Cardiac muscle cell (in vitro differentiated cells and primary cell): ENCODE measurements around the gene PTPRT. TPM values are rescaled to one million over a fixed set of nuclear protein-coding genes. Genes with fewer than 3 reads are reported as not detected.

ENCODE experiments used
- DNase-seq, 2 donors: peaks; one replicate each; pipeline versions ENCODE4 v3.0.0 to v3.0.0-alpha.2; 2010 to 2017; ENCODE audit warnings: low read depth in 1 of 2, low spot score in 1 of 2
- H3K27ac ChIP-seq: fragments of 200-600 bp; sonication (generic); 2 replicates; pipeline ENCODE4 v1.5.1; 2016
- H3K27me3 ChIP-seq: fragments of 200-600 bp; sonication (generic); 2 replicates; pipeline ENCODE4 v1.6.0; 2016; ENCODE audit warnings: control low read depth
- H3K36me3 ChIP-seq: fragments of 200-600 bp; sonication (generic); 2 replicates; pipeline ENCODE4 v1.5.1; 2016; ENCODE audit warnings: control low read depth
- H3K4me1 ChIP-seq: fragments of 200-600 bp; sonication (generic); 2 replicates; pipeline ENCODE4 v1.8.1; 2017; ENCODE audit warnings: low read depth, mild to moderate bottlenecking, mixed run types
- H3K4me3 ChIP-seq: fragments of 200-600 bp; sonication (generic); 2 replicates; pipeline ENCODE4 v1.5.1; 2016; ENCODE audit warnings: mild to moderate bottlenecking
- H3K9me3 ChIP-seq: fragments of 200-600 bp; sonication (generic); 2 replicates; pipeline ENCODE4 v1.5.1; 2017; ENCODE audit warnings: low read depth, mild to moderate bottlenecking, control low read depth
- polyA plus RNA-seq: library from polyadenylated mRNA; unstranded; fragments of >200 nt; fragmentation: Nextera tagmentation; extraction: Ambion mirVana; gene quantifications from 2 replicates; pipeline ENCODE4 v1.2.1, GENCODE V29; 2016
- total RNA-seq: library from RNA; depleted of rRNA; stranded (reverse); fragments of >200 nt; gene quantifications from 2 replicates; pipeline ENCODE4 v1.2.3, GENCODE V29; 2016
- TF ChIP-seq, protein P1 (sequence below): IDR thresholded peaks from 2 replicates; pipeline ENCODE4 v1.5.1; 2012; ENCODE audit warnings: low read depth, mild to moderate bottlenecking, low read length

The PTPRT gene
- total and polyA plus RNA-seq, 2 experiments from 2014 or later = 0.30 to 1.4 TPM

DNA sequence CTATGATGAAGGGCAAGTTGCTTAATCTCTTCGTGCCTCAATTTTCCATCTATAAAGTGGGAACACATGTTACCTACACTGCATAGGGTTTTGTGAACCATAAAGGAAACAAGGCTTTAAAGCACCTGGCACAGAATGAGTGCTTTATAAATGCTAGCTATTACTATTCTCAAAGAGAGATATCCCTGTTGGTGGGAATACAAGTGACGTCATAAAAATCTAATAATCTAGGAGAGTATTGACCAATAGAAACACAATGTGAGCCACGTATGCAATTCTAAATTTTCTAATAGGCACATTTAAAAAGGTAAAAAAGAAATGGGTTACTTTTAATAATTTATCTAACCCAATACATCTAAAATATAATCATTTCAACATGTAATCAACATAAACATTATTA, 316.4 kb downstream of the PTPRT start:
- Histone ChIP-seq H3K4me1 (no peaks in the 10 kb centered on the region), H3K9me3 (no peaks in the 10 kb centered on the region), H3K27ac (no peak overlapping the region), H3K36me3 (no peaks in the 10 kb centered on the region), H3K27me3 (no peaks in the 10 kb centered on the region), H3K4me3 (no peak overlapping the region)
- TF ChIP-seq, protein P1, sequence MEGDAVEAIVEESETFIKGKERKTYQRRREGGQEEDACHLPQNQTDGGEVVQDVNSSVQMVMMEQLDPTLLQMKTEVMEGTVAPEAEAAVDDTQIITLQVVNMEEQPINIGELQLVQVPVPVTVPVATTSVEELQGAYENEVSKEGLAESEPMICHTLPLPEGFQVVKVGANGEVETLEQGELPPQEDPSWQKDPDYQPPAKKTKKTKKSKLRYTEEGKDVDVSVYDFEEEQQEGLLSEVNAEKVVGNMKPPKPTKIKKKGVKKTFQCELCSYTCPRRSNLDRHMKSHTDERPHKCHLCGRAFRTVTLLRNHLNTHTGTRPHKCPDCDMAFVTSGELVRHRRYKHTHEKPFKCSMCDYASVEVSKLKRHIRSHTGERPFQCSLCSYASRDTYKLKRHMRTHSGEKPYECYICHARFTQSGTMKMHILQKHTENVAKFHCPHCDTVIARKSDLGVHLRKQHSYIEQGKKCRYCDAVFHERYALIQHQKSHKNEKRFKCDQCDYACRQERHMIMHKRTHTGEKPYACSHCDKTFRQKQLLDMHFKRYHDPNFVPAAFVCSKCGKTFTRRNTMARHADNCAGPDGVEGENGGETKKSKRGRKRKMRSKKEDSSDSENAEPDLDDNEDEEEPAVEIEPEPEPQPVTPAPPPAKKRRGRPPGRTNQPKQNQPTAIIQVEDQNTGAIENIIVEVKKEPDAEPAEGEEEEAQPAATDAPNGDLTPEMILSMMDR = no peak
- no peak for DNase-seq

DNA sequence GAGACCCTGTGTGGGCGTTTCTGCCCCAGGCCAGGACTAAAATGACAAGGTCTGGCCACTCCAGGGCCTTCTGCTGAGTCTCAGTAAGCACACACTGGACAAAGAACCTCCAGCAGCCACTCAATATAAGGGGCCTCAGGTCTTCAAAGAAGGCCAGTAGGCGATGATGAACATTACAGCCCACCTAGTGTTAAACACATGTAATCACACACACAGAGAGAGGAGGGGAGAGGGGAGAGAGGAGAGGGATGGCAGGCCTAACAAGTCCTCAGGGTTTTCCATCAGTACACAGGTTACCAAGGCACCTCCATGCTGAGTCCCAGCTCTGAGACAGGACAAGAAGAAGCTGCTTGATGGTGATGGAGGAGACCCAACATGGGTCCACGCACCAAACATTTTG, 325.6 kb downstream of the PTPRT start:
- Histone ChIP-seq H3K4me1 (no peaks in the 10 kb centered on the region), H3K27ac (no peak overlapping the region), H3K36me3 (no peaks in the 10 kb centered on the region), H3K27me3 (no peaks in the 10 kb centered on the region), H3K4me3 (no peak overlapping the region), H3K9me3 (no peaks in the 10 kb centered on the region)
- TF ChIP-seq, protein P1 = no peak
- no peak for DNase-seq

DNA sequence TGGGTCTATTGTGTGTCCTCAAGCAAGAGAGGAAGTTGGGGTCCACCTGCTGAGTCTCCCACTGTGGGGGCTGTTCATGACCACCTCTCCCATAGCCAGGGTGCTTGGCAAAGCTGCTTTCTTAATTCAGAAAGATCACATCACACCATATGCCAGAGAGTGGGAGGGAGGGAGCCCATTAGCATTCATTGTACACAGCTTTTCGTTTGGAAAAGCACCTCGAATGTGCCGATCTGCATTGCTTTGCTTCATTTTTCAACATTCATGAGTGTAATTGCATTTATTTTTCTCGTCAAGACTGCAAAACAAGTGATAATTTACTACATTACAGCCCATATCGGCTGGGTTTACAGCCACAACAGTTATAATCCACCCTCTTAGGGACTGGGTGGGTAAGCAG, 327.3 kb downstream of the PTPRT start:
- Histone ChIP-seq H3K4me1 (no peaks in the 10 kb centered on the region), H3K36me3 (no peaks in the 10 kb centered on the region), H3K4me3 (no peak overlapping the region), H3K27me3 (no peaks in the 10 kb centered on the region), H3K9me3 (no peaks in the 10 kb centered on the region), H3K27ac (no peak overlapping the region)
- no peak for DNase-seq
- TF ChIP-seq, protein P1 = no peak

DNA sequence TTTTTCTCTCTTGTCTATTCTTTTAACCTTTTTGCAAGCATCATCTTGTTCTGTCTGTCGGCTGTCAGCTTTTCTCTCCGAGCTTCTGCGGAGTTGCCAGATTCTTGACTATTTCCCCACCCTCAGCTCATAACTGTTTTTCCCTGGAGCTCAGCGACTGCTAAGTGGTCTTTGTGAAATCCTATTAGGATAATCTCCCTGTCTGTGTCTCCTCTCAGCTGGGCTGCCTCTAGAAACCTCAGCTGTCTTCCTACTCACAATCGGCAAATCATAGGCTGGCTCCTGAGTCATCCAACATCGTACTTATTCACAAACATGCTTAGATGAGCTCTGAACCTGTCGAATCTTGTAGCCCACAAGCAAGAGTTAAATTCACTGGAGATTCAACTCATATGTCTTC, 332.3 kb downstream of the PTPRT start:
- DNase-seq = no peak
- TF ChIP-seq, protein P1 = no peak
- Histone ChIP-seq H3K4me3 (no peak overlapping the region), H3K4me1 (no peaks in the 10 kb centered on the region), H3K27me3 (no peaks in the 10 kb centered on the region), H3K27ac (no peak overlapping the region), H3K9me3 (no peaks in the 10 kb centered on the region), H3K36me3 (no peaks in the 10 kb centered on the region)

DNA sequence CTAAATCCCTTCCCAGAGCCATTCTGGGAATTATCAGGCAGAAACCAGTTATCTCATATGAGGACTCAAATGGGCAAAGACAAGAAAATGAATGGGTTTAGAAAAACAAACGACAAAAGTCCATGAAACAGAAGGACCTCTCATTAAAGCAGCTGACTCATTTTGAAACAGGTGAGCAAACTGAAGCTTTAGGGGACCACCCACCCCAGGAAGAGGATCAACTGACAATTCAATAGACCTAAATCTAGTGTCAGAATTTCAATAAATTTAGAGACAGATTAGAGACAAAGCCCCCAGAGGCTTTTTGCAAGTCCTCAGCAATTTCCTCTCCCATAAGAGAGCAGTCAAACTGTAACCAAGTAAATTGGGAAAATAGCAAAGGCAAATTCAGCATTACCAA, 333.8 kb downstream of the PTPRT start:
- TF ChIP-seq, protein P1 = no peak

DNA sequence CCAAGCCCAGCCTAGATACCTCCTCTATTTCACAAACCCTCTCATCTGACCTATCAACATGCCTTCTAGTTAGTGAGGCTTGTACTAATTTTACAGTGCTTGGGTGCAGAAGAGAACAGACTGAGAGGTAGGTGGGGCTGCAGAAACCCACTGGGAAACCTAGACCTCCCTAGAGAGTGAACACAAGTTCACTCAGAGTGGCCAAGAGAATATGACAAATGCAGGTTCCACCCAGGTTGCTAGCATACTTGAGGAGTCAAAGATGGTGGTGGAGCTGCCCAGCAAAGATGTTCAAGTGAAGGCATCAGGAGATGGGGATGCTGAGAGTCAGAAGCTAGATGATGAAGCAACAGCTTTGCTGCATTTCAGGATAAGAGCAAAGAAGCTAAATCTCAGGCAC, 337.0 kb downstream of the PTPRT start:
- no peaks in the 10 kb centered on the region for H3K36me3 ChIP-seq
- no peak overlapping the region for H3K27ac ChIP-seq
- no peaks in the 10 kb centered on the region for H3K27me3 ChIP-seq
- no peak for DNase-seq
- TF ChIP-seq, protein P1 = no peak
- no peaks in the 10 kb centered on the region for H3K4me1 ChIP-seq
- no peaks in the 10 kb centered on the region for H3K9me3 ChIP-seq
- H3K4me3 ChIP-seq = no peak overlapping the region

More for the DNA sequence above, 333.8 kb downstream of the PTPRT start:
- Histone ChIP-seq H3K36me3 (no peaks in the 10 kb centered on the region), H3K9me3 (no peaks in the 10 kb centered on the region), H3K27ac (no peak overlapping the region), H3K27me3 (no peaks in the 10 kb centered on the region), H3K4me1 (no peaks in the 10 kb centered on the region), H3K4me3 (no peak overlapping the region)
- DNase-seq = no peak
